LHCN-M2 (cell line): Measurements from ENCODE around the gene ACAA2. TPM values are rescaled to one million over a fixed set of nuclear protein-coding genes. Genes with fewer than 3 reads are reported as not detected.

Experiments used
- DNase-seq: peaks from one replicate; pipeline ENCODE4 v3.0.0-alpha.2; 2012; ENCODE audit warnings: low read depth
- polyA plus RNA-seq: library from polyadenylated mRNA; unstranded; fragments of >200 nt; gene quantifications from one replicate; pipeline ENCODE4 v1.2.1, GENCODE V29; 2012; ENCODE audit warnings: missing spikeins
- total RNA-seq: library from RNA; depleted of rRNA; stranded (reverse); fragments of >200 nt; gene quantifications from 2 replicates; pipeline ENCODE4 v1.2.3, GENCODE V29; 2014; rRNA removed

The ACAA2 gene
- 80.1 and 84.1 TPM in 2 replicates for total RNA-seq
- polyA plus RNA-seq = 87.2 TPM

- DNase-seq = peak; percentile 88
These were observed at the start of gene ACAA2 for GRCh38 chr18:49813319-49814146. Gene ACAA2 (minus strand): TSS chr18:49813533. CDS start chr18:49813484, 49 bp downstream.

- DNase-seq = no peak
These were observed 49.5 kb upstream of the ACAA2 start for GRCh38 chr18:49862656-49863385.

GRCh38 chr18:49861659-49862058, 48.3 kb upstream of the ACAA2 start:
- no peak for DNase-seq

GRCh38 chr18:49859725-49860124, 46.4 kb upstream of the ACAA2 start:
- DNase-seq = no peak

- DNase-seq = no peak
These were observed 45.7 kb upstream of the ACAA2 start for GRCh38 chr18:49859021-49859359.

GRCh38 chr18:49858309-49859020, 45.1 kb upstream of the ACAA2 start:
- peak; percentile 57 for DNase-seq

GRCh38 chr18:49857708-49858107, 44.4 kb upstream of the ACAA2 start:
- no peak for DNase-seq

- no peak for DNase-seq
These were observed 43.2 kb upstream of the ACAA2 start for GRCh38 chr18:49856496-49856895.

- DNase-seq = no peak
These were observed 42.5 kb upstream of the ACAA2 start for GRCh38 chr18:49855711-49856415.

- DNase-seq = no peak
These were observed 41.3 kb upstream of the ACAA2 start for GRCh38 chr18:49854681-49855080.

GRCh38 chr18:49853436-49853835, 40.1 kb upstream of the ACAA2 start:
- DNase-seq = no peak

GRCh38 chr18:49853011-49853410, 39.7 kb upstream of the ACAA2 start:
- no peak for DNase-seq

- no peak for DNase-seq
These were observed 38.3 kb upstream of the ACAA2 start for GRCh38 chr18:49851624-49852023.

- no peak for DNase-seq
These were observed 37.3 kb upstream of the ACAA2 start for GRCh38 chr18:49850636-49851035.

- peak; percentile 99 for DNase-seq
These were observed 36.2 kb upstream of the ACAA2 start for GRCh38 chr18:49849331-49850217.

- no peak for DNase-seq
These were observed 34.8 kb upstream of the ACAA2 start for GRCh38 chr18:49848115-49848514.

GRCh38 chr18:49847524-49847923, 34.2 kb upstream of the ACAA2 start:
- DNase-seq = no peak

- DNase-seq = no peak
These were observed 33.6 kb upstream of the ACAA2 start for GRCh38 chr18:49846718-49847470.

GRCh38 chr18:49846361-49846662, 33.0 kb upstream of the ACAA2 start:
- peak; percentile 73 for DNase-seq
